Measurements from ENCODE around the gene HELZ.

DNA sequence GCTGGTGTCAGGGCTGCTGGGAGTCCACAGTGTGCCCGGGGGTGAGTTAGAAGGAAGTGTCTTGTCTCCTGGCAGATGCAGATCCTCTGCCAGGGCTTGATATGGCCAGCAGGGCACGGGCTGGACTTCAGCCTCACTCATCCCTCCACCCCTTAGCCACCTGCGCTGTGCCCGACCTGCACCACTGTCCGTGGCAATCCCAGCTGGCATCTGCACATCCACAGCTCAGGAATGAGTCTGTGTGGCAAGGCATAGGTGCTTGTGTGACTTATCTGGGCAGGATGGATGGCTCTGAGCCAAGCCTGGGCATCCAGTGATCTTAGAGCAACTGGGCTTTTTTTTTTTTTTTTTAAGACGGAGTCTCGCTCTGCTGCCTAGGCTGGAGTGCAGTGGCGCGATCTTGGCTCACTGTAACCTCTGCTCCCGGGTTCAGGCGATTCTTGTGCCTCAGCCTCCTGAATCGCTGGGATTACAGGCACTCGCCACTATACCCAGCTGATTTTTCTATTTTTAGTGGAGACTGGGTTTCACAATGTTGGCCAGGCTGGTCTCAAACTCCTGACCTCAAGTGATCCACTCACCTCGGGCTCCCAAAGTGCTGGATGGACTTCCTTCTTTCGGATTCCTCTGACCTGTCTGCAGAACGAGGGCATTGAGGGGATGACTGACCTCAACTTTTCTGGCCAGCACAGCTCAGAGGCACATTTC, 223.1 kb downstream of the HELZ start:
- TF ChIP-seq, protein P1, sequence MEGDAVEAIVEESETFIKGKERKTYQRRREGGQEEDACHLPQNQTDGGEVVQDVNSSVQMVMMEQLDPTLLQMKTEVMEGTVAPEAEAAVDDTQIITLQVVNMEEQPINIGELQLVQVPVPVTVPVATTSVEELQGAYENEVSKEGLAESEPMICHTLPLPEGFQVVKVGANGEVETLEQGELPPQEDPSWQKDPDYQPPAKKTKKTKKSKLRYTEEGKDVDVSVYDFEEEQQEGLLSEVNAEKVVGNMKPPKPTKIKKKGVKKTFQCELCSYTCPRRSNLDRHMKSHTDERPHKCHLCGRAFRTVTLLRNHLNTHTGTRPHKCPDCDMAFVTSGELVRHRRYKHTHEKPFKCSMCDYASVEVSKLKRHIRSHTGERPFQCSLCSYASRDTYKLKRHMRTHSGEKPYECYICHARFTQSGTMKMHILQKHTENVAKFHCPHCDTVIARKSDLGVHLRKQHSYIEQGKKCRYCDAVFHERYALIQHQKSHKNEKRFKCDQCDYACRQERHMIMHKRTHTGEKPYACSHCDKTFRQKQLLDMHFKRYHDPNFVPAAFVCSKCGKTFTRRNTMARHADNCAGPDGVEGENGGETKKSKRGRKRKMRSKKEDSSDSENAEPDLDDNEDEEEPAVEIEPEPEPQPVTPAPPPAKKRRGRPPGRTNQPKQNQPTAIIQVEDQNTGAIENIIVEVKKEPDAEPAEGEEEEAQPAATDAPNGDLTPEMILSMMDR (IDR thresholded peaks at IDR 0.05), result no peak
- no peak for TF ChIP-seq POLR2A (IDR thresholded peaks at IDR 0.05)

Measured in lower leg skin (tissue), 3 donors.